GM04504 (cell line): ENCODE data around the gene APOBEC3H.

Experiments
- DNase-seq: peaks from one replicate; pipeline ENCODE4 v3.0.0-alpha.2; 2012; ENCODE audit warnings: low read depth

Gene APOBEC3H

DNA sequence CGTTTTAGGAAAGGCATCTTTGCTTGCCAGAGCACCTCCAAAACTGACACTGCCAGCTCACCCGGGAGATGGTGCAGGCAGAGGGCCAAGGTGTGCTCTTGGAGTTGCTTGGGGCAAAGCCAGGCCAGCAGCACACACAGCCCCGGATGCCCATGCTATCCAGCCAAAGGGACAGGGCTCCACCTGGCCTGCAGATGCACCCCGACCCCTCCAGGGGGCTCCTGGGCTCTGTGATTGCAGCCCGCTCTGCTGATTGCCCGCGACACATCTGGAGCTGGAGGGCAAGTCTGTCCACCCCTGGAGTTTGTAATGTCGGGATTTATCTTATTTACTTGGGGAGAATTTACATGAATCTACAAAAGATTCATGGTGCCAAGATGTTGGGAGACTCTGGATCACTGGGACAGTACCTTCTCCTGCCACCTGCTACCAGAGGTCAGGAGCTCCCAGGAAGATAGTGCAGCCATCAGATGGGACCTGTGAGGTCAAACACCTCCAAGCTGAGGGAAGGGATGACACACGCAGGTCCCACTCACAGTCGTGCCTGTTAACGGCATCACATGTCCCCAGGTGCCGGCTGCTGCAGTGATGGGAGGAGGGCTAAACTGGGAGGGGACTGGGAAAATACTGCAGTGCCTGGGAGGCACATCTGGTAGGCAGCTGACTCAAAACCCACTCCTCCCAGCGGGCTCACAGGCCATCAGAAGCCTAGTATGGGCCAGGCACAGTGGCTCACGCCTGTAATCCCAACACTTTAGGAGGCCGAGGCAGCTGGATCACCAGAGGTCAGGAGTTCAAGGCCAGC is 38.2 kb downstream of the APOBEC3H start:
- no peak for DNase-seq

DNA sequence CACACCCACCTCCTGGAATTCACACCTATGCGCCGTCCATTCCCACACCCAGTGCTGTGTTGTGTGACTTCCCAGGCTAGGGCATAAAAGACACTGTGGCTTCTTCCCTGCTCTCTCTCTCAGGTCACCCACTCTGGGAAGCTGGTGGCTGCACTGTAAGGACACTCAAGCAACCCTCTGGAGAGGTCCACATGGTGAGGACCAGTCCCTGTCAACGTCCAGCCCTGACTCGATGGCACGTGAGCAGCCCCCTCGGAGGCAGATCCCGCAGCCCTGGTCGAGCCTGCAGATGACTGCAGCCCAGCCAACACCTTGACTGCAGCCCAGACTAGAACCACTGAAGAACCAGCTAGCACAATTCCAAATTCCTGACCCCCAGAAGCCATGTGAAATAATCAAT is 39.3 kb downstream of the APOBEC3H start:
- DNase-seq = no peak

DNA sequence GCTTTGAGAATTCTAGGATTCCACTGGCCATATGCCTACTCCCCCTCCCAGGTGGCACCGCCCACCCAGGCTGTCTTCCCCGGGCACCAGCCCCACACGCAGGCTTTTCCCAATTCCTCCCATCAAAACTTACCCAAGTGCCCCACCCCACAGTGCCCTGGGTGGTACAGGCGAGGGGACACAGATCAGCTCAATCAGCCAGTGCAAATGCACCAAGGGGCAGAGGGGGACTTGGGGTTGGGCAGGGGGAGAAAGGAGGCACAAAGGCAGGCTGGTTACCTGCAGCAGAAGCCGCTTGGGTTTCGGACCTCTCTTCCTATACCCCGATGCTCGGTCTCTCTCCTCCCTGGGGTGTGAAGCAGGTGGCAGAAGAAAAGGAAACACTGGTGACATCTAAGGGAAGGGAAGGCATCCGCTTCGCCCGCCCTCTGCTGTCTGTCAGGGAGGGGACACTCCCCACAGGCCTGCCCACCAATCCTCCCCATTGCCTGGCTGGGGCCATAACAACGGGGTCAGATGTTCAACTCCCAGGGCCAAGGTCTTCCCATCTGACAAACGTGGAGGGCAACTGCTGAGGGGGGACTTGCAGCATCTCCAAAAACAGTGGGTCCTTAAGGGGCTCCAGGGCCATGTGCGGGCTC is 41.4 kb downstream of the APOBEC3H start:
- no peak for DNase-seq

DNA sequence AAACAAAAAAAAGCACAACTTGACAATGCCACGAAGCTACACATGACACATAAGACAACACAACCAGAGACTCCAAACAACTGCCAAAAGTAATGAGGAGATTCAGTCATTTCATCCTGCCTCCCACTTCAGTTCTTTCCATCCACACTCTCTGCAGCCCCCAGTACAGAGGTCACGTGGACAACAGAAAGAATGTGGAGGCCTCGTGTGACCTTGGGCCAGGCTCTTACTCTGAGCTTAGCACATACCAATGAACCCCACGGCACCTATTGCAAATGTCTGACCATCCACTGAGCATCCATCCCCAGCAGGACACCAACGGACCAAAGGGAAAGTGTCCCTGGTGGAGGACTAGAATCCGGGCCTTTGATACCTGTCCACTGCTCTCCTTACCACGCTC is 42.9 kb downstream of the APOBEC3H start:
- DNase-seq = no peak

DNA sequence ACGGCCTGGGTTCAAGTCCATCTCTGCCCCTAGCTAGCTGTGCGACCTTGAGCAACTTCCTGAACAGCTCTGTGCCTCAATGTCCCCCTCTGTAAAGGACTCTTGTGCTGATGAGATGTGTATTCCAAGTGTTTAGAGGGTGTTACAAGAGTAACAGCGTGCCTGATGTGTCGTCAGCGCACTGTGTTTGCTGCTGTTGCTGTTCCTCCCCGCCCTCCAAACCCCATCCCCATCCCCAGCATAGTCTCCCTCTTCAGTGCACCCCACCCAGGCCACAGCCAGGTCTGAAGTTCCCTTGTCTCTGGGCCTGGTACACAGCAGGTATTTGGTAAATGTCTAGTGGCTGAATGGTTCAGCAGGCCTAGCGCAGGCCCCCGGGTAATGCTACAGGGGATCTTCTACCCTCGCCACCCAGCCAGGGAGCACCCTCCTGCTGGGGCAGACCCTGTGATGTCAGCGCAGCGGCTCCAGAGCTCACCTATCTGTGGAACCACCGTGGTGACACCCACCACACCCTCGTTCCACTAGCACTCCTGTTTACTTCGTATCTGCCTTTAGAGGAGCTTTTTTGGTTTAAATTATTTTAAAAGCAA is 45.1 kb downstream of the APOBEC3H start:
- no peak for DNase-seq

DNA sequence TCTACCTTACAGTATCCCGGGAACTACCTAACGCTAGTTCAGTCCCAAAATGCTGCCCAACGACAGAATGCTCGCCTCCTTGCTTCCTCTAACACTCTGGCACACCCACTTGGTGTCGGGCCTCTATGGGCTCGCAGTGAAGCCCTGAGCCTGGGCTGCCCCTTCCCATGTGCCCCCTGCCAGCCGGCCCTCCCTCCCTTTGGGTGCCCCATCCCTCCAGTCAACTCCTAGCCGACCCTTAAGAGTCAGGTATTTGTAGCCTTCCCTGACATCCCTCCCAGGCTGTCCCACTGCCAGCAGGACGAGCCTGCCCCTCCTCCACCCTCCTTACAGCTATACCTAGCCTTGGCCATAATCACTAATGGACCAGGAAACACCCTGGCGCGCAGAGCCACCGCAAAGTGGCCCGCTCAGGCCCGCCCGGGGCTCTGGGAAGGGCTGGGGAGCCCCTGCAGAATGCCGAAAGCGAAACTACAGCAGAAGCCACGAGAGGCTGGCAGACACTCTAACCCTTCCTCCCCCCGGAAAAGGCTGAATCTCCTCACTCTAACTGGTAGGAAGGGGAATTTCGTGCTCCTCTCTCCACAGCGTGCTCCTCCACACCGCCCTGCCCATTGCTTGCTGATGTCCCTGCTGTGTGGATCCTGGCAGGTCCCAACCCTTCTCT is 47.2 kb downstream of the APOBEC3H start:
- DNase-seq = peak; percentile 28

DNA sequence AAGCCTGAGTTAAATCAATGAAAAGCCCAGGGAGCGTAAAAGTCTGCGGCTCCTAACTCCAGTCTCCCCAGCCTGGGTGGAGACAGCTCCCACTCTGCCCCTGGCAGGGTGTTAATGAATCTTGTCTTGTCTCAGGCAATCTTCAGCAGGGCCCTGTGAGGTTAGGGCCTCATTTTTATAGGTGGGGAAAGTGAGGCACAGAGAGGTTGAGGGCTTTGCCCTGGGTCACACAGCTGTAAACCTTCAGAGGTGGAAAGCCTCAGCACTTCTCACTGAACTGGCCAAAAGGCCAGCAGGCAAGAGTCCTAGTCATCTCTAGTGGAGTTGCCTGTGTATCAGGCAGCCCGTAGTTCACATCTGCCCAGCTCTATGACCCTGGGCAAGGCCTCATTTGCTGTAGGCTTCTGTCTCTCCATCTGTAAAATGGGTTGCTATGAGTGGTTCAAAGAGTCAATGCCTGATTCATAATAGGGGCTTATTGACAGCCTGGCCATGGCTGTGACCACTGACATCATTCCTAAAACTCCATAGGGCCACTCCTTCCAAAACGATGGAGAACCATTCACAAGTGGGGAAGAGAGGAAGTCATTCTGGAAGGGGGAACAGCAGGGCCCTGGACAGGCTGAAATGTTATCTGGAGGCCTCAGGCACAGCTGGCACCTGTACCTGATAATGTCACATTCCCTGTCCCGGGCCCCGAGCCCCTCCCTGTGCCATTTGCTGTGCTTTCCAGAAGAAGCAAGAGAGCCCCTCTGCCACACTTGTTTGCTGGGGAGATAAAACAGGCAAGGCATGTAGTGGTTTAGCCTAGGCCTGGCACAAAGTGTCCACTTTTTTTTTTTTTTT is 49.4 kb downstream of the APOBEC3H start:
- no peak for DNase-seq

DNA sequence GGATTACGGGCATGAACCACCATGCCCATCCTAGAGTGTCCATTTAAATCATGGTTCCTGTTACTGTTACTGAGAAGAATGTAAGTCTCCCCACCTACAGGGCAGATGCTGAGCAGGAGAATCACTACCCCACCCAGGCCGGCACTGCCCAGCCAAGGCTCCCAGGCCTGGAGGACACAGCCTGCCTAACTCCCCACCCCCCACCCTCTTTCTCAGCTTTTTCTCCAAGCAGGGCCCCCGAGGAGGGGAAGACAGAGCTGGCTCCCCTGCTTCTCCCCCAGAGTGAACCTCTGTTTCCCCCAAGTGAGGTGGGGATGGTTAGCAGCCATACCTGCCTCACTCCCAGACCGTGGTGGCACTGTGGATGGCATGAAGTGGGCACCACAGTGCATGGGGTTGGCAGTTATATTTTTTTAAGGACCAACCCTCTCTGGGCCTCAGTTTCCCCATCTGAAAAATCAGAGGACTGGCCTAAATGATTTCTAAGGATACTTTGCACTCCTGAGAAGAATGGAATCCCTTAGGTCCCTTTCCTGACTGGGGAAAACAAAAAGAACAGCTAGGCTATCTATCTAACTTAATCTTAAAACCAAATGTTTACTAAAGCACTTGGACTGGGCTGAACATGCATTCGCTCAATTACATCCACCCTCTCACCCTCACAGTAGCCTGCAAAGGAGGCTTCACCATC is 50.4 kb downstream of the APOBEC3H start:
- no peak for DNase-seq

DNA sequence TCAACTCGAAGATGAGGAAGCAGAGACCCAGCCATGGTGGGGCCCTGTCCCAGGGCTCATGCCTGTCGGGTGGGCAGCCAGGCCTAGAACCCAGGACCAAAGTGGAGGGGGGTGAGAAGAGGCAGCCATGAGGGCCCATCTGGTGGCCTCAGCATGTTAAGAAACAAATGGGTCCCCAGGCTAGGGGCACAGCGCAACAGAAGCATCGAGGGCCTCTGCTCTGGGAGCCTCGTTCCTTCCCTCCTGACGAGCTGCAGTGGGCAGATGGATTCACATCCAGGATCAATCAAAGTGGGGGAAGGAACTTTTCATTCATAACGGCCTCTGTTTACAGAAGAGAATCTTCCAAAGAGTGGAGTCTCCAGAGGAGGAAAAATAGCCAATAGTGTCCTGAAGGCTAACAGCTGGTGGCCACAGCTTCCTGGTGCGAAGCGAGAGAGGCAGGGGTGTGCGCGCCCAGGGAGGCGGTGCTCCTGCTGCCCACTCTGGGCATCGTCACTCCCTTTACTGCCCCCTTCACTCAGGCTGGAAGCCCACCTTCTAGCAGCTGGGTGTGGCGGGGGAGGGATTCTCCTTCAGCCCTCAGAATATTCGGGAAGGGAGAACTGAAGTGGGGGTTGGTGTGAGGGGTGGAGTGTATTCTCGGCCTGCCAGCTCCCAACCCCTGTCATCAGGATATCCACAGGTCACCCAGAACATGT is 51.1 kb downstream of the APOBEC3H start:
- no peak for DNase-seq

DNA sequence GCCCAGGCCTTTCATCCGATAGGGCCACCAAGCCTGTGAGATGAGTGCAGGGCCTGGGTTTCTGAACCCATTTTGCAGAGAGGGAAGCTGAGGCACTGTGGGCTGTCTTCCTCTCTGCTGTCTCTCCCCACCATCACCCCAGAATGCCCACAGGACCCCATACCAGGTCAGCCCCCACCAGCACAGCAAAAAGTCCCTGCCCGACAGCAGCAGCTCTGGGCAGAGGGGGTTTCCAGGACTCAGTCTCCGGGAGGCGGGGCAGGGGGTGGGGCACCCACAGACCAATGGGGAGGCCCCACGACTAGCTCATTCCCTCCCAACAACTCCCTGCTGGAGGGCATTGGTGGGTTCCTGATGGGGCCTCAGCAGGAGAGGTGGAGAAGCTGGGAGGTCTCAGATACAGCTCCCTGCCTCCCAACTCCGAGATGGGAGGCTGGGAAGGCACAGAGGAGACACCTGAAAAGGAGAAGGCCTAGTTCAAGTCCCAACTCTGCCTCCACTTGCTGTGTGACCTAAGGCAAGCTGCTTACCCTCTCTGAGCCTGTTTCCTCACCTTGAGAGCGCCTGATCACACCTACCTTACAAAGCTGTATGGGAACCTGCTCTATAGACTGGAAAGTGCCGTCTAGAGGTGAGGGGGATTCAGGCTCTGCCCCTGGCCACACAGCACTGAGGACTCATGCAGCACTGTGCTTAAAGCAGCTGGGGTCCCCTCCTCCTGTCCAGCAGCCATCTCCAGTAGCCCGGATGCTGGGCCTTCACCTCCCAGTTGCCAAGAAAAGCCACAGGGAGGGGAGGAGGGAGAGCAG is 51.9 kb downstream of the APOBEC3H start:
- DNase-seq = no peak

DNA sequence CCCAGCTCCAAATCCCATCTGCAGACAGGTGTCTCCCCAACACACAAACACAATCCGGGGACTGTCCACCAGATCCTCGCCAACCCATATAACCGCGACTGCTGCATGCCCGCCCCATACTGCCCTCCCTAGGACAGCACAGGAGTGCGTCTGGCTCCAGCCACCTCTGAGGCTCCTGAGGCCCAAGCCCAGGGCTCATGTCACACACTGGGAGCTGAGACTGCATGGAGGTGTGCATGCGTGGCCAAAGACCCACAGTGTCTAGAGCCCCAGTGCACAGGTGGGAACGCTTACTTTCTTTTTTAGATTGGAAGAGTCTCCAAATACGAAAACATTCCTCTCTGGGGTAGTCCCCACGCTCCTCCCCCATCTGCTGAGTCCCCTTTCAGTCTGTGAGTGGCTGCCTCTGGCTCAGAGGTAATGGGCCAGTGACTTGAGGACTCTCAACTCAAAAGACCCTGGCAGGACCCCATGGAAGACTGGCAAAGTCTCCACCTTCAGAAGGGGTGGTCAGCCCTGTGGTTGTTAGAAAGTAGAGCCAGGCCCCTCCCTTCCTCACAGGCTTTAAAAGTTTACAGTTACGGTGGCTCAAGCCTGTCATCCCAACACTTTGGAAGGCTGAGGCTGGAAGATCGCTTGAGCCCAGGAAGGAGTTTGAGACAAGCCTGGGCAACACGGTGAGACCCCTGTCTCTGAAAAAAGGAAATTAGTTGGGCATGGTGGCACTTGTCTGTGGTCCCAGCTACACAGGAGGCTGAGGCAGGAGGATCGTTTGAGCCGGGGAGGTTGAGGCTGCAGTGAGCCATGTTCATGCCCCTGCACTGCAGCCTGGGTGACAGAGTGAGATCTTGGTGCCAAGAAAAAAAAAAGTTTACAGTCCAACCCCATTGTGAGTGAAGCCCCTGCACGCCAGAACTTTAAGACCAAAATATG is 53.1 kb downstream of the APOBEC3H start:
- DNase-seq = no peak

DNA sequence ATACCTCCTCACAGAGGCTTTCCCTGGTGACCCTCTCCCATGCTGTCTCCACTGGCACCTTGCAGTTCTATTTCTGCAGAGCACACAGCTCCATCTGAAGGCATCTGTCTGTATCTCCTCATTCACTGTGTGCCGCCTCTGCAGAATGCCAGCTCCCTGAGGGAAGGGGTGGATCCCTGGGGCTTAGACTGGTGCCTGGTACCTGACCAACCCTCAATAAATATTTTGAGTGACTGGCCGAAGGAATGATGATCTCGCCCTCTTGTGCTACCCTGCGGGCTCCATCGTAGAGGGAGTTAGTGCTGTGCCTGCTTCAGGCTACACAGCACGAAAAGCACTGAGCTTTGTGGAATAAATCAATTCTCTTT is 53.8 kb downstream of the APOBEC3H start:
- no peak for DNase-seq

DNA sequence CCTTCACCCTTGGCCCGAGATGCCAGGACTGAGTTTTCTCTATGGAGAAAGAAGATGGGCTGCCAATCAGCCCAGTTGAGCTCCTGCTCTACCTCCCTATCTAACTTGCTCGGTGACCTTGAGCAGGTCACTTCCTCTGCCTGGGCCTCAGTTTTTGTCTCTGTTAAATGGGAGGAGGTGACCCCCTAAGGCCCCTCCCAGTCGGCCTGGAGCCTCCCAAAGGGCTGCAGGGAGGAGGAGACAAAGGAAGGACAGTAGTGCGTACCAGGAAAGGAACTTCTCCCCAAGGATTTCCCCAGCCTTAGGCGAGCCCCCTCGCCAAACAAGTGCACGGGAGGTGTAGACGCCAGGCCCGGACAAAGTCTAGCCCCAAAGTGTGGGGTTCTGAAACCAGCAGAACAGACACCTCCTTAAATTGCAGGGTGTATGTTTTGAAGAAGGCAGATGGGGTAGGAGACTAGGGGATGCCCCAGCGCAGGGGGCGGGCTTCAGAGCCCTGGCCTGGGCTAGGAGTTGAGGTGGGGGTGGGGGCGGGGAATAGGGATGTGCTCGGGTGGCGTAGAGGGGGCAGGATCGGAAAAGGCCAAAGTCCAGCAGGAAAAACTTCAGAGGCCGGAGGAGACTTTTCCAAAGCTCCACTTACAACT is 54.4 kb downstream of the APOBEC3H start:
- DNase-seq = no peak

DNA sequence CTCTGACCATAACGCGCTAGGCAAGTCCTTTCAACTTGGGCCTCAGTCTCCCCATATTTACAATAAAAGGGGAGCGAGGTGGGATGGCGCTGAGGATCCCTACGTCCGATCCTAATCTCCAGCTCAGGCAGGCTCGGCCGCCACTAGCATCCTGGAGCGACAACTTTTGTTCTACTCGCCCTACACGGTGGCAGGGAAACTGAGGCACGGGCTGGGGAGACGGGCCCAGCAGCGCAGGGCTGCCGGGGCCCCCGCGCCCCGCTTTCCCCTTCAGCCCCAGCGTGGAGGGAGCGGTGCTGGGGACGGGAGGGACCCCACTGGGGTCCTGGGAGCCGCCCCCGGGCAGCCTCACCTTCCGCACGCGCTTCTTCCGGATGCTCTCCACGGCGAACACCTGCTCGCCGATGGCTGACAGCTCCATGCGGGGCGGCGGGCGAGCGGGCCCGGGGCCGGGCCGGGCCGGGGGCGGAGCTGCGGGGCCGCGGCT is 55.0 kb downstream of the APOBEC3H start:
- no peak for DNase-seq

DNA sequence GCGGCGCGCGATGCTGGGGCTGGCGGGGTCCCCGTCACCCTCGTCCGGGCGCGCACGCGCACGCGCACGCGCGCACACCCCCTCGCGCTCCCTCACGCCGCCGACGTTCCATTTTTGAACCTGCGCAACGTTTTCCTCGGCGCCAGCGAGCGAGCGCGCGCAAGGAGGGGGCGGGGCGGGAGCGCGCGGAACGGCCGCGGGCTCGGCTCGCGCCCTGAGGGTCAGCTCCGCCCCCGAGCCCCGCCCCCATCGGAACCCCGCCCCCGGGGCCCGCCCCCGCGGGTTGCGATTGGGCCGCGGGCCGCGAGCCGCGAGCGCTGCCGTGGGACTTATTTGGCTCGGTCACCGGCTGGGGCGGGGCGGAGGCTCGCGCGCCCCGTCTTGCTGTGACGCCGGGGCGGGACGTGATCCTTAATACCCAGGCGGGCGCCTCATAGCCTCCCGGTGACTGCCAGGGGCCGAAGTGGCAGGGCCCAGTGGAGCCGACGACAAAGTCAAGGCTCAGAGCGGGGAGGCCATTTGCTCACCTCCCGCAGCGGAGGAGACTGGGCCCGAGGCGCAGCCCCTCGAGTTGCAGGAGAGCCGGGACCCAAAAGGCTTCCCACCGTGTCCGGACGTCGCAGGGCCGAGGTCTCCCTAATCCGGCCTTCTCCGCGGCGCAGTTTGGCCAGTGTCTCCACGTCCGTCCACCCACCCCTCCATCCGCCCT is 55.6 kb downstream of the APOBEC3H start, which contains the start of gene CBX7:
CBX7 (minus strand) TSS at position 170 of the 709 bp plus-strand sequence. CDS start 236 bp downstream, outside the sequence.
- DNase-seq = peak; percentile 64

DNA sequence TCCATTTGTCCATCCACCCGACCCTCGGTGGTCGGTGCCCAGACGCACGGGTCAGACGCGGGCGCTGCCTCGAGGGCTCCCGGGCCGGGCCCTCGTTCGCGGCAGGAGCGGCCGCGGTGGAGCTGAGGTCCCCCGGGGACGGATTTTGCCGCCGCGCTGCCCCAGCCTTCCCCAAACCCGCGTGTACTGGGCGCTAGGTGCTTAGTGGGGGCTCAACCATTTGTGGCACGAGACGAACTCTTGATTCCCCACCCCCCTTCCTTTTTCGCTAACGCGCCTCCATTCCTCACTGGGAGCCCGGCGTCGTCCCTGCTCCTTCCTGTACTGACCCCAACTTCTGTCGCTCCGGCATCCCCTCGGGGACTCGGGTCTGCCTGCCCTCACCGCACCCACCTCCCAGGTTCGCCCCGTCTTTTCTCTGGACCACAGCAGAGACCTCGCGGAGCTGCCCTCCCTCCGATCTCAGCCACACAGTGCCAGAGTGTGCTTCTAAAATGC is 56.2 kb downstream of the APOBEC3H start:
- no peak for DNase-seq
